Measurements from ENCODE around the gene SHISAL1.

SHISAL1 gene

GRCh38 chr22:44341431-44342346 lies 28.9 kb upstream of the SHISAL1 start:
- DNase-seq: no peak

DNA sequence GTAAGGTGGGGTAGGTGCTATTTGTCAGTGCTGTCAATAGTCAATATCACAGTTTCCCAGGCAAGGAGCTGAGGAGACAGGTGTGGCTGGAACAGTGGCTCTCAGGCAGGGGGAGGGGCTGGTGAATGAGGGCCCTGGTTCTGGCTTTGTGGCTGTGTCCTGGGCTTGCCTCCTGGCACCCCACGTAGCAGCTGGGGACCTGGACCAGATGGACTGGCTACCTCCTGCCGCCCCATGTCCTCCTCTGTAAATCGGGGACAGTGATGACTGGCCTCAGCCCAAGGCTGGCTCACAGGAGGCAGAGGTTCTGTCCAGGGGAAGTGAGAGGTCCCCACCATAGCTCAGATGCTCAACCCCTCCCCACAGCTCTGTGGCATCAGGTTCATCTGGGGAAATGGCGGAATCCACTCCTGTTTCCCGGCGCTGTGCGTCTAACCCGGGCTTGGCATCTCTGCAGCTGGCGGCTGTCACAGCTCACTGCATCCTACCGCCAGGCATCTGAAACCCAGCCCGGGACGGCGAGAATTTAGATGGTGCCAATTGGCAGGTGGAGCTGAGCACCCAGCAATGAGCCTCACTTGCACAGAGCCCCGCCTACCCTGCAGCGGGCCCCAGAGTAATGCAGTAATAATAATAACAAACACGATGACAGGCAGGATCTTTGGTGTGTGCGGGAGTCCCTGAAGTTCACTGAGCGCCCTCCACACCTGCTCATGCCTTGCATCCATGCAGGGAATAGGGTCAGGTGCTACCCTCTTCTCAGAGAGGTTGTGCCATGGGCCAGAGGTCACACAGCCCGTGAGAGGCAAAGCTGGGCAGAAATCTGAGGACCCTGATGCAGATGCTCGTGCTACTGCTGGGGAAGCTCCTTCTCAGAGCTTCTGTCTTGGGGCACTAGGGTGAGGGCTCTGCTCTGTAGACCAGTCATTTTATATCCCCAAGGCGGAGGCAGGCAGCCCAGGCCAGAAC lies 27.8 kb upstream of the SHISAL1 start:
- DNase-seq: no peak

- DNase-seq: peak; percentile 22
Observed at GRCh38 chr22:44338906-44339305, 26.2 kb upstream of the SHISAL1 start.

DNA sequence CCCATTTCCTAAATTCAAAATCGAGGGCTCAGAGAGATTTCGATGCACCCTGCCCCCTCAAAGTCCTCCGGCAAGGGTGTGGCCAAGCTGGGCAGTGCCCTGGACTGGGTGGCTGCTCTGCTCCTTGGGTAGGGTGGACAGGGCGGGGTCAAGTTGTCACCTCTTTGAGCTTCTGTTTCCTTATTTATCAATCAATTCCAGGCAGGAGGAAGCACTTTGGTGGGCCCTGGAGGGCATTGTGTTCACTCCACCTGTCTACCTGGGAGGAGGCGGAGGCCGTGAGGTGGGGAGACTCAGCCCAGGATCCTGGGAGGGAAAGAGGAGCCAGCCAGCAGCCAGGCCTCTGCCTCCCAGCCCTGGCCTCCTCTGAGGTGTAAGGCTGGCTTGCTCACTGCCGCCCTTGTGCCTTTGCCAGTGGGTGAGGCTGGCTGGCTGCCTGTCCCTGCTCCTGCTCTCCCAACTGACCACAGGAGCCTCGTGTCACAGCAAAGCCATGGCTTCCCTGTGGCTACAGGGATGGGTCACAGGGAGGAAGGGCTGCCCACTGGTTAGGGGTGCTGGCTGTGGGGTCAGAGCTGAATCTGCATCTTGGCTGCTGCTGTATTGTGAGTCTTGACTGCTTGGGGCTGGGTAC lies 25.5 kb upstream of the SHISAL1 start:
- DNase-seq: no peak

- DNase-seq: no peak
Observed at GRCh38 chr22:44337678-44338004, 24.9 kb upstream of the SHISAL1 start.

DNA sequence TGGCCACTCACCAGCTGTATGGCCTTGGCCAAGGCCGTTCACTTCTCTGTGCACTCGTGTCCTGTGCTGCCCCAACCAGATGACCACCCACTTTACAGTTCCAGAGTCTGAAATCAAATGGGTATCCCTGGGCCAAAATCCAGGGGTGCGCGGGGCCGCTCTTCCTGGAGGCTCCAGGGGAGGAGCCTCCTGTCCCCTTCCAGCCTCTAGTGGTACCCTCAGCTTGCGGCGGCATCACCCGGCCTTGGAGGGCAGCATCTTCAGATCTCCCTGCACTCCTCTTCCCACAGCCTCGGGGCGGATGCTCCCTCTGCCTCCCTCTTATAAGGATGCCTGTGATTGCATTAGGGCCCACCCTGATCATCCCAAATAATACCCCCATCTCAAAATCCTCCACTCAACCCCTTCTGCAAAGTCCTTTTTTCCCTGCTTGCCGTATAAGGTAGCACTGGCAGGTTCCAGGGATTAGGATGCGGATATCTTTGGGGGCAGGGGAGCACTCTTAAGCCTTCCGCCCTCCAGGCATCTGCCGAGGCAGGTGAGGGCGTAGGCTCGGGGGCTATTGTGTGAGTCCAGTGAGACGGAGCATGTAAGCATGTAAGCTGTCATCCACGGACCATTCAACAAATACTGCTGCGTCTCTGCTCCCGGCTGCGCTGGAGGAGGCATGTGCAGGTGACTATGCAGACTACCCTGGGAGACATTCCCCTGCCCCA lies 24.4 kb upstream of the SHISAL1 start:
- DNase-seq: no peak

DNA sequence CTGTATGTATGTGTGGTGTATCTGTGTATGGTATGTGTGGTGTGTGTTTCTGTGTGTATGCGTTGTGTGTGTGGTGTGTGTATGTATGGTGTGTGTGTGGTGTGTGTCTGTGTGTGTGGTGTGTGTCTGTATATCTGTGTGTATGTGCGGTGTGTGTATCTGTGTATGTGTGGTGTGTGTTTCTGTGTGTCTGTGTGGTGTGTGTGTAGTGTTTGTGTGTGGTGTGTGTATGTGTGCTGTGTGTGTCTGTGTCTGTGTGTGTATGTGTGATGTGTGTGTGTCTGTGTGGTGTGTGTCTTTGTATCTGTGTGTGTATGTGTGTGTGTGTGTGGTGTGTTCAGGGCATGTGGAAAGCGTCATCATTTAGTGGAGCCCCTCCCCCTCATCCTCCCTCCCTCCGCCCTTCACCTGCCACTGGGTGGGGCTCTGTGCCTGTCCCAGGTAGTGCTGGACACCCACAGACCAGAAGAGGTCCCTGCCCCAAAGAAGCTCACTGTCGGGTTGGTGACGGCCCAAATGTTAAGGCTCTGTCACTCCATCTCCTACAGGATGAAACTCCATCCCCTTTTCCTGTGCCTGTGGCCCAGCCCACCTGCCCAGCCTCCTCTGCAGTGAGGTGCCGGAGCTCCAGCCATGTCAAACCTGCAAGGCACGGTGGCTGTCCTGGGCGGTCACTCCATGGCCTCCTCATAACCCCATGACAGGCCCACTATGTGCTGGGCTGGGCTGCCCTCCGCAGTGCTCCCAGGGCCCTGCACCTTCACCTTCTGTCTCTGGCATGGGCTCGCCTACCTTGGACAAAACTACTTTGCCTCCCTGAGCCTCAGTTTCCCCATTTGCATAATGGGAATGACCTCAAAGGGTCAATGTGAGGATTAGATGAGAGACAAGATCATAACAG lies 23.4 kb upstream of the SHISAL1 start:
- DNase-seq: no peak

DNA sequence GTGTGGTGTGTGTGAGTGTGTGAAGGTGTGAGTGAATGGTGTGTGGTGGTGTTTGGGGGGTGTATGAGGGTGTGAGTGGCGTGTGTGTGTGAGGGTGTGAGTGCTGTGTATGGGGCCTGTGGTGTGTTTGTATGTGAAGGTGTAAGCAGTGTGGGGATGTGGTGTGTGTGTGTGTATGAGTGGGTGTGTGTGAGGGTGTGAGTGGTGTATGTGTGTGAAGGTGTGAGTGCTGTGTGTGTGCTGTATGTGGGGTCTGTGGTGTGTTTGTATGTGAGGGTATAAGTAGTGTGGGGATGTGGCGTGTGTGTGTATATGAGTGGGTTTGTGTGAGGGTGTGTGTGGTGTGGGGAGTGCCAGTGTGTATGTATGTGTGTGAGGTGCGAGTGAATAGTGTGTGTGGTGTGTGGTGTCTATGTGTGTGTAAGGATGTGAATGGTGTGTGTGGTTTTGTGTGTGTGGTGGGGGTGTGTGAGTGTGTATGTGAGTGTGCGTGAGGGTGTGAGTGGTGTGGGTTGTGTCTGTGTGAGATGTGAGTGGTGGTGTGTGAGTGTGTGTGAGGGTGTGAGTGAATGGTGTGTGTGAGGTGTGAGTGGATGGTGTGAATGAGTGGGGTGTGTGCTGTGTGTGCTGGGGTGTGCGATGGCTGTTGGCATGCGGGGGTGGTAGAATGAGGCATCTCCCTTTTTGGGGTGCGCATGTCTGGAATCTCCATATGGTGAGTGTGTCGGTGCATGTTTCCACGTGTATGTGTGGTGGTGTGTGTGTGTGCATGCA lies 22.5 kb upstream of the SHISAL1 start:
- DNase-seq: no peak

DNA sequence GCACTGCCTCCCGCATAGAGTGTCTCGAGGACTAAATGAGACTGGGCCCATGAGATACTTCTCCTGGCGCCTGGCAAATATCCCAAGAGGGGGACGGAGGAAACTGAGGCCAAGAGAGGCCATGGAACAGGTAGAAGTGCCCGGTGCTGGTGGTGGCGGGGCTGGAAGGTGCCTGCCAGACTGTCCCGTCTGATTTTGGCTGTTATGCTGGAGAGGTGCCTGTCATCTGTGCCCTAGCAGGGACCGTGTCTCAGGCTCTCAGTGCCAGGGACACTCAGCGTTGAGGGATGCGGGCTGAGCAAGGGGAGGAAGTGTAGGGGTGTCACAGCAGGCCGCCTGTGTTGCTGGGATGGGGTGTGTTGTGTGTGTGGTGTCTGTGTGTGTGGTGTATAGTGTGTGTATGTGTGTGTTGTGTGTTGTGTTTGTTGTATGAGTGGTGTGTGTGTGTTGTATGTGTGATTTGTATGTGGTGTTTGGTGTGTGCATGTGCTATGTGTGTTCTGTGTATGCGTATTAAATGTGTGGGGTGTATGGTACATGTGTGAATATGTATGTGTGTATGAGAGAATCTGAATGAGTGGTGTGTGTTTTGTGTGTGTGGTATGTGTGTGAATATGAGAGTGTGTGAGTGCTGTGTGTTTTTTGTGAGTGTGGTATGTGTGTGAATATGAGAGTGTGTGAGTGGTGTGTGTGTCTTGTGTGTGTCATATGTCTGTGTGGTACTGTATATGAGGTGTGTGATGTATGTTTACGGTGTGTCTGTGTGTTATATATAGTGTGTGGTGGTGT lies 21.3 kb upstream of the SHISAL1 start:
- DNase-seq: no peak

DNA sequence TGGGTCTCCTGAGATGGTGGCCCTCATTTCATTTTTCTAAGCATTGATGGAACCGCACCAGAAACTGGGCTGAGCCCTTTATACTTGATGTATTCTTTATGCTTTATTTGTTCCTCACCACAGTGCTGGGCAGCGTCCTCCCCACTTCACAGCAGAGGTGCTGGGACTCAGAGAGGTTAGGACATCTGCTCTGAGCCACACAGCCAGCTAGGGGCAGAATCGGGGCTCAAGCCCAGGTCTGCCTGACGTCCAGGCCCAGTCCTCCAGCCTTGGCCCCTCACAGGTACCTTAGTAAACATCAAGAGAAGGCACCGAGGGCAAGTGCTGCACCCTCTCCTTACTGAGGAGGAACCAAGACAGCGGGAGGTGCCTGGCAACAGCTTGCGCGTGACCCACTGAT lies 20.2 kb upstream of the SHISAL1 start:
- DNase-seq: no peak

GRCh38 chr22:44331881-44332714 lies 19.3 kb upstream of the SHISAL1 start:
- no peak for DNase-seq

DNA sequence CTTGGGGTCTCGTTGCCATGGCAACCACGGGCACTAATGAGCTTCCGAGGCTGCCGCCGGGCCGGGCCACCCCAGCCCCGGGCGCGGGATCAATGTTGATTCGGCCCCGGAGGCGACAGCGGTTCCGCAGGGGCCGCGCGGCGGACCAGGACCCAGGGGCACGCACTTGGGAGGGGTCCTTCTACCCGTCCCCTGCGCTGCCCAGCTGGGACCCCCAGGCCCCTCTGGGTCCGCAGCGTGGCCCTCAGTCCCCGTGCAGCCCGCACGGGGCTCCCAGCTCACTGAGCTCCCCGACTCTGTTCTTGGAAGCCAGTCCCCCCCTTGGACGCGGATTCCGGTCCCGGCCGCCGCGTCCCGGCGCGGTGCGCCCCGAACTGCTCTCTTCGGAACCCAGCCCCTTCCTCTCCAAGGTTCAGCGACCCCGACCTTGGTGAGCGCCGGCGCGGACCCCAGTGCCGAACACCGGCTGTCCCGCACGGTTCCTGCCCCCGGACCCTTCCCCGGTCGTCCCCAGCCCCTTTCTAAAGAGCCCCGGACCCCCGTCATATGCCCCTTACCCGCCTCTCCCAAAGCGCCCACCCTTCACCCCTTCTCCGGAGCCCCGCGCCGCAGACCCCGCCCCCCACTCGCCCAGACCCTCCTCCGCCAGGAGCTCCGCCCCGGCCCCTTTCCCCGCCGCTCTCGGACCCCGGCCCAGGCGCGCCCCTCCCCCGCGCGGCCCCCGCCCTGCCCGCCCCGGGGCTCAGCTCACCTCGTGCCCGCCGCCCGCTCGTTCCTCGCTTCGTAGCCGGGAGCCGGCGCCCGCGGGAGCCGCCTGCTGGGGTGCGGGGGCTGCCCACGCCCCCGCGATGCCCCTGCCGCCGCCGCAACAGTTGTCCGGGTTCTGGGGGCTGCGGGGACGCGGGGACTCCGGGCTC lies 18.3 kb upstream of the SHISAL1 start:
- DNase-seq: no peak

DNA sequence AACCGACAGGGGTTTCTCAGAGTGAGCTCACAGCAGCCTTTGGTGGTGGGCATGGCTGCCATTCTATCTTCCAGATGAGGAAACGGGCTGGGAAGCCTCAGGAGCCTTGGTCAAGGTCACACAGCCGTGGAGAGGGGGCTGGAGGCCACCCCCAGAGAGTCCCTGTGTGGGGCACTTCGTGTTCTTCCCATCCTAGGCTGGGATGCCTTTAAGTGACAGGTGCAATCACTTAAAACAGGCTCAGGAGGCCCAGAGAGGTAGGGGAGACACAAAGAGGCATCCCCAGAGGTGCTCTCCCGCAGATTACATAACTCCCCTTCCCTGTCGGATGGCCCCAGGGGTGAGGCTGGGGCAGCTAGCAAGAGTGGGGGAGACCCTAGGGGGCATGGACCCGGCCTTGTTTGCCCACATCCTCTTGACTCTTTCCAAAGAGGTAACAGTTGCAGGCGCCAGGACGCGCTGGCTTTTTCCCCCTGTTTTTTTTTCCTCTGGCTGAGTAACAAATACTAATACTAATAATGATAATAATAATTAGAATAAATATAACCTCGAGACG lies 17.5 kb upstream of the SHISAL1 start:
- no peak for DNase-seq

- no peak for DNase-seq
Observed at GRCh38 chr22:44329179-44329796, 16.5 kb upstream of the SHISAL1 start.

GRCh38 chr22:44328762-44329161 lies 16.0 kb upstream of the SHISAL1 start:
- no peak for DNase-seq

DNA sequence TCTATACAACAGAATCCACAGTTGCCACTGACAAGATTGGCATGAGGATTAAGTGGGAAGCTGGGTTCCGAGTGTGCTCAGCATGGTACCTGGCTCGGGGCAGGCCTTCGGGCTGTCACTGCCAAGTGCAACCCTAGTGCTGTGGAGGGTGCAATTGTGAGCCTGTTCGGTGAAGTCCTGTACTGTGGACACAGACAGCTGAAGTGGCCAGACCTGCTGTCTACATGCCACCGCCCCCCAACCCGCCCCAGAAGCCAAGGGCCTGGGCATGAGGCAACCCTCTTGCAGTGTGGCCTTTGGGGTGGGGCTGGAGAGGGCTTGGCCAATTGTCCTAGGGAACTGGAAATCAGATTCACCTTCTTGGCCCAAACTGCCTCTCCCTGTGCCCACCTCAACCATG lies 15.6 kb upstream of the SHISAL1 start:
- no peak for DNase-seq

DNA sequence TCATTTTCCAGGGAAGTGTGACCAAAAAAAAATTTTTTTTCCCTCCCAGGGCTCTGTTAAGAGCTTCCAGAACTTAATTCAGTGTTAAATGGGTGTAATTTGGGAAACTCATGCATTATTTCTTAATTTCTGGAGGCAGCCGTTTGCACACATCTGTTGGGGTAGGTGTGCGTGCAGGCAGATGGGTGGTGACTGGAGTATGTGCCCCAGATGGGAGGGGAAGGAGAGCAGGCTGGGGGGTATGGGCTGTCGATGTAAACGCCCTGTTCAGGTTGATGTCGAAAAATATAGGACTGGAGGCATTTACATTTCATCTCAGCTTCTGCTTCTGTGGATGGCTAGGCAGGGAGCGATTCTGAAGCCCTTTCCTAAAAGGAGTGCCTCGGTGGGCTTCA lies 13.7 kb upstream of the SHISAL1 start:
- no peak for DNase-seq
